Neural crest cell (in vitro differentiated cells): ENCODE measurements around the gene ZP1. TPM values are rescaled to one million over a fixed set of nuclear protein-coding genes. Genes with fewer than 3 reads are reported as not detected.

ENCODE experiments used
- DNase-seq: peaks from one replicate; pipeline ENCODE4 v3.0.0; 2021; ENCODE audit warnings: low read depth, mixed read lengths, low spot score
- H3K27ac Mint-ChIP-seq: one replicate; pipeline ENCODE4 v1.8.0; 2021; ENCODE audit warnings: mild to moderate bottlenecking, mixed read lengths; ENCODE audit not compliant: unreplicated experiment
- H3K27me3 Mint-ChIP-seq: 2 replicates; pipeline ENCODE4 v1.8.0; 2021; ENCODE audit warnings: low read depth, mild to moderate bottlenecking, mixed read lengths
- H3K36me3 Mint-ChIP-seq: 2 replicates; pipeline ENCODE4 v1.8.0; 2021; ENCODE audit warnings: low read depth, mild to moderate bottlenecking, mixed read lengths
- H3K4me1 Mint-ChIP-seq: 2 replicates; pipeline ENCODE4 v1.8.0; 2021; ENCODE audit warnings: mixed read lengths
- H3K4me3 Mint-ChIP-seq: one replicate; pipeline ENCODE4 v1.8.0; 2021; ENCODE audit warnings: mild to moderate bottlenecking, mixed read lengths
- H3K9me3 Mint-ChIP-seq: 2 replicates; pipeline ENCODE4 v1.8.0; 2021; ENCODE audit warnings: mixed read lengths
- CTCF ChIP-seq: fragments of 200-600 bp; sonication (generic); conservative IDR thresholded peaks from 2 replicates; pipeline ENCODE4 v1.5.0; 2021; ENCODE audit warnings: antibody characterized with exemption, mild to moderate bottlenecking
- total RNA-seq: library from RNA; stranded (reverse); gene quantifications from 2 replicates; pipeline ENCODE4 v1.2.1, GENCODE V29; 2021

Gene ZP1
- total RNA-seq, 1 donor from 2014 or later = not detected

GRCh38 chr11:60847896-60848295, 19.4 kb upstream of the ZP1 start:
- no peak overlapping the region for H3K27ac Mint-ChIP-seq
- H3K4me3 Mint-ChIP-seq = no peak overlapping the region
- no peak for DNase-seq
- no peak for TF ChIP-seq CTCF
- H3K36me3 Mint-ChIP-seq = no peaks in the 10 kb centered on the region
- H3K4me1 Mint-ChIP-seq = peaks cover 26% of the 10 kb centered on the region
- no peaks in the 10 kb centered on the region for H3K27me3 Mint-ChIP-seq
- no peaks in the 10 kb centered on the region for H3K9me3 Mint-ChIP-seq

- peaks cover 18% of the 10 kb centered on the region for H3K4me1 Mint-ChIP-seq
- H3K9me3 Mint-ChIP-seq = no peaks in the 10 kb centered on the region
- no peak for DNase-seq
- no peak for TF ChIP-seq CTCF
- no peaks in the 10 kb centered on the region for H3K27me3 Mint-ChIP-seq
- H3K27ac Mint-ChIP-seq = peak overlapping the region; percentile 62
- no peaks in the 10 kb centered on the region for H3K36me3 Mint-ChIP-seq
- no peak overlapping the region for H3K4me3 Mint-ChIP-seq
Measured at GRCh38 chr11:60848714-60849151, 18.6 kb upstream of the ZP1 start.

- Mint-ChIP-seq H3K36me3 (no peaks in the 10 kb centered on the region), H3K4me3 (no peak overlapping the region), H3K27me3 (no peaks in the 10 kb centered on the region), H3K27ac (no peak overlapping the region), H3K4me1 (peaks cover 7% of the 10 kb centered on the region), H3K9me3 (no peaks in the 10 kb centered on the region)
- TF ChIP-seq CTCF = no peak
- no peak for DNase-seq
Measured at GRCh38 chr11:60849641-60850520, 17.5 kb upstream of the ZP1 start.

- no peak overlapping the region for H3K27ac Mint-ChIP-seq
- no peak for DNase-seq
Measured at GRCh38 chr11:60851327-60852104, 15.8 kb upstream of the ZP1 start.

More at GRCh38 chr11:60851327-60852104, 15.8 kb upstream of the ZP1 start:
- no peak overlapping the region for H3K4me3 Mint-ChIP-seq
- H3K27me3 Mint-ChIP-seq = no peaks in the 10 kb centered on the region
- no peaks in the 10 kb centered on the region for H3K4me1 Mint-ChIP-seq
- no peaks in the 10 kb centered on the region for H3K36me3 Mint-ChIP-seq
- no peaks in the 10 kb centered on the region for H3K9me3 Mint-ChIP-seq
- no peak for TF ChIP-seq CTCF
